Measurements from ENCODE around the gene IFFO2.

DNA sequence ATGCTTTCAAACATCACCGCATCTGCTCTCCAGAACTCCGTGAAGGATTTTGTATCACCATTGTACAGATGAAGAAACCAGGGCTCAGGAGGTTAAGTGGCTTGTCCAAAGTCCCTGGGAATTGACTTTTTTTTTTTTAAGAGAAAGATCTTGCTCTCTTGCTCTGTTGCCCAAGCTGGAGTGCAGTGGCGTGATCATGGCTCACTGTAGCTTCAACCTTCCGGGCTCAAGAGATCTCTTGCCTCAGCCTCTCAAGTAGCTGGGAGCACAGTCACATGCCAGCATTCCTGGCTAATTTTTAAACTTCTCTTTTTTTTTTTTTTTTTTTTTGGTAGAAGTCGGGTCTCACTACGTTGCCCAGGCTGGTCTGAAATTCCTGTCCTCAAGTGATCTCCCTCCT, 90.2 kb downstream of the IFFO2 start:
- no peak for TF ChIP-seq CTCF (conservative IDR thresholded peaks at IDR 0.05; ENCODE audit: low read length)
- TF ChIP-seq EZH2phosphoT487 (IDR thresholded peaks at IDR 0.05; ENCODE audit: borderline replicate concordance) = no peak

Measured in Loucy (cell line).